K562 (cell line): Measurements from ENCODE around the gene TAF3. TPM values are rescaled to one million over a fixed set of nuclear protein-coding genes. Genes with fewer than 3 reads are reported as not detected.

Source experiments
- ATAC-seq: fragments of 200-7000 bp; cut with Tn5 transposase; 3 replicates; pipeline ENCODE4 v1.9.1; 2020; ENCODE audit warnings: moderate library complexity
- BruUV-seq: library from RNA; stranded (reverse); fragments of 400-500 nt; replicated peaks from 2 replicates; lab custom pipeline; 2021; lab: Mats Ljungman, UMichigan
- CTCF ChIA-PET: fragments of 300-600 bp; formaldehyde crosslinking; extraction: SDS; loops from one replicate; lab custom pipeline; 2021; ENCODE audit warnings: low intra/inter-chr PET ratio; lab: Yijun Ruan, JAX
- POLR2A ChIA-PET: fragments of 300-600, 350-650 bp; sonication (Branson Sonifier 250); formaldehyde crosslinking; extraction: SDS; loops from one replicate; lab custom pipeline; 2021; ENCODE audit warnings: antibody characterized with exemption, inconsistent platforms; lab: Yijun Ruan, JAX
- DNase-seq, 4 experiments: peaks; one replicate each; pipeline versions ENCODE4 v3.0.0 to v3.0.0-alpha.2; 2011 to 2018; ENCODE audit warnings: low spot score in 3 of 4, mixed read lengths in 3 of 4; ENCODE audit errors: extremely low read depth in 1 of 4
- FAIRE-seq: peaks from 2 replicates; lab custom pipeline; 2011; peaks lifted over from hg19 to GRCh38; lab: Jason Lieb, UNC
- H2AFZ ChIP-seq: 2 replicates; pipeline ENCODE4 v1.6.0; 2011; ENCODE audit warnings: low read depth, low read length, control low read depth, inconsistent platforms
- H3K27ac ChIP-seq: fragments of 200-600 bp; 3 replicates; pipeline ENCODE4 v1.8.0; 2011; ENCODE audit warnings: low read depth, mild to moderate bottlenecking, control low read depth, inconsistent platforms, low read length, moderate library complexity, mixed read lengths; ENCODE audit errors: extremely low read depth
- H3K27me3 ChIP-seq, 2 experiments: fragments of 300-600 bp in 1 of 2; 2 replicates in 1 of 2; 3 replicates in 1 of 2; pipeline versions ENCODE4 v1.6.0 to v1.8.0; 2011; ENCODE audit warnings: inconsistent platforms in 2 of 2, low read length in 2 of 2, mild to moderate bottlenecking in 1 of 2, mixed read lengths in 1 of 2, moderate library complexity in 1 of 2; ENCODE audit not compliant: control insufficient read depth in 2 of 2, insufficient read depth in 2 of 2
- H3K36me3 ChIP-seq: fragments of 300-600 bp; 3 replicates; pipeline ENCODE4 v1.8.0; 2011; ENCODE audit warnings: mild to moderate bottlenecking, low read length, inconsistent platforms; ENCODE audit not compliant: control insufficient read depth, insufficient read depth
- H3K4me1 ChIP-seq, 2 experiments: fragments of 200-600 bp in 1 of 2; replicated peaks in 1 of 2; 2 replicates in 1 of 2; 3 replicates in 1 of 2; pipeline versions ENCODE4 v1.5.1 to v1.8.0; 2011; ENCODE audit warnings: inconsistent platforms in 2 of 2, low read length in 2 of 2, mild to moderate bottlenecking in 1 of 2, mixed read lengths in 1 of 2, moderate library complexity in 1 of 2; ENCODE audit not compliant: control insufficient read depth in 2 of 2, insufficient read depth in 2 of 2
- H3K4me2 ChIP-seq: 2 replicates; pipeline ENCODE4 v1.6.1; 2011; ENCODE audit warnings: low read length, control low read depth, inconsistent platforms, mixed read lengths; ENCODE audit not compliant: insufficient read depth
- H3K4me3 ChIP-seq: fragments of 200-600 bp; sonication (generic), shearing (Covaris generic); 2 replicates; pipeline ENCODE4 v1.5.1; 2016; ENCODE audit warnings: control low read depth, inconsistent platforms
- H3K79me2 ChIP-seq: fragments of 200-600 bp; 3 replicates; pipeline ENCODE4 v1.8.0; 2011; ENCODE audit warnings: low read length, inconsistent platforms; ENCODE audit not compliant: control insufficient read depth, insufficient read depth
- H3K9ac ChIP-seq, 2 experiments: 2 replicates each; pipeline versions ENCODE4 v1.6.0 to v1.6.1; 2011; ENCODE audit warnings: low read depth in 2 of 2, low read length in 2 of 2, control low read depth in 1 of 2, inconsistent platforms in 1 of 2, mild to moderate bottlenecking in 1 of 2, mixed read lengths in 1 of 2; ENCODE audit not compliant: insufficient read depth in 1 of 2
- H3K9me1 ChIP-seq: one replicate; pipeline ENCODE4 v1.6.0; 2011; ENCODE audit warnings: inconsistent platforms, mild to moderate bottlenecking, low read length, moderate library complexity; ENCODE audit not compliant: control insufficient read depth, insufficient read depth
- H3K9me3 ChIP-seq: replicated peaks from 2 replicates; pipeline ENCODE4 v1.5.1; 2011; ENCODE audit warnings: low read depth, low read length, inconsistent platforms; ENCODE audit not compliant: control insufficient read depth, insufficient read depth
- H4K20me1 ChIP-seq: replicated peaks from 2 replicates; pipeline ENCODE4 v1.6.1; 2011; ENCODE audit warnings: low read length, inconsistent platforms, mixed read lengths; ENCODE audit not compliant: control insufficient read depth, insufficient read depth
- CBX3 ChIP-seq, 2 experiments: IDR thresholded peaks; 1 replicate in 1 of 2; 2 replicates in 1 of 2; pipeline ENCODE4 v1.6.1; 2012; ENCODE audit warnings: inconsistent platforms in 2 of 2, low read length in 2 of 2, borderline replicate concordance in 1 of 2, control low read depth in 1 of 2
- HDGF ChIP-seq: fragments of 450-650 bp; IDR thresholded peaks from 2 replicates; pipeline ENCODE4 v1.6.1; 2016
- NFIC ChIP-seq: fragments of 450-650 bp; IDR thresholded peaks from 2 replicates; pipeline ENCODE4 v1.6.1; 2017; ENCODE audit warnings: mild to moderate bottlenecking, inconsistent platforms
- NR3C1 ChIP-seq: sonication (generic); formaldehyde crosslinking; IDR thresholded peaks from 2 replicates; pipeline ENCODE4 v1.8.1; 2022; ENCODE audit warnings: missing genetic modification reagents
- SNIP1 ChIP-seq: fragments of 450-650 bp; IDR thresholded peaks from 2 replicates; pipeline ENCODE4 v1.7.1; 2017; ENCODE audit warnings: low read depth, mild to moderate bottlenecking
- THAP7 ChIP-seq: fragments of 250-450 bp; sonication (Bioruptor Pico); IDR thresholded peaks from 2 replicates; pipeline ENCODE4 v1.5.0; 2021
- TRIM24 ChIP-seq, 2 experiments: fragments of 450-650 bp; IDR thresholded peaks; 2 replicates each; pipeline ENCODE4 v1.6.1; 2016
- TRIM28 ChIP-seq: fragments of 450-650 bp; IDR thresholded peaks from 2 replicates; pipeline ENCODE4 v1.6.1; 2017
- XRCC5 ChIP-seq: fragments of 200-400 bp; formaldehyde crosslinking; IDR thresholded peaks from 2 replicates; pipeline ENCODE4 v1.6.1; 2017; ENCODE audit warnings: low read depth, mild to moderate bottlenecking, low read length
- ZNF197 ChIP-seq: fragments of 200-800 bp; sonication (Bioruptor generic); IDR thresholded peaks from 2 replicates; pipeline ENCODE4 v1.6.1; 2016; ENCODE audit warnings: low read depth, missing genetic modification characterization, missing compliant biosample characterization
- ZNF3 ChIP-seq: fragments of 250-450 bp; sonication (Bioruptor Pico); IDR thresholded peaks from 2 replicates; pipeline ENCODE4 v1.5.0; 2021; ENCODE audit warnings: mild to moderate bottlenecking, moderate library complexity
- ZNF316 ChIP-seq: fragments of 450-650 bp; IDR thresholded peaks from 2 replicates; pipeline ENCODE4 v1.6.1; 2016
- ZNF347 ChIP-seq: fragments of 450-650 bp; formaldehyde crosslinking; IDR thresholded peaks from 2 replicates; pipeline ENCODE4 v1.4.0; 2020; ENCODE audit warnings: low read depth, mild to moderate bottlenecking, moderate library complexity
- WGBS: fragments of 100-300 bp; shearing (Covaris generic); methylation state at CpG from one replicate; pipeline ENCODE4 v1.1.6; 2016; ENCODE audit warnings: low coverage, mixed read lengths; ENCODE audit not compliant: insufficient coverage; ENCODE audit errors: missing lambda C conversion rate; 5-methylcytosine and 5-hydroxymethylcytosine counted together
- in situ Hi-C: fragments of 300-500 bp; cut with MboI; formaldehyde crosslinking; loops from 4 replicates; pipeline ENCODE4 v1.15.0; 2018; ENCODE audit warnings: inconsistent platforms, mixed read lengths
- intact Hi-C: fragments of 100-400 bp; cut with micrococcal nuclease; formaldehyde crosslinking; loops from 2 replicates; pipeline ENCODE4 v1.14.2; 2022
- polyA plus RNA-seq, 8 experiments: library from polyadenylated mRNA; depleted of rRNA in 4 of 8; stranded (reverse) in 5 of 8; unstranded in 3 of 8; fragments of >200 nt; fragmentation: Nextera tagmentation in 2 of 8; fragmentation: Illumina TruSeq in 1 of 8; extraction: Ambion mirVana in 2 of 8; extraction: Trizol in 1 of 8; gene quantifications; 2 replicates each; pipeline versions ENCODE4 v1.2.1 to v1.2.3, GENCODE V29; 2011 to 2014; ENCODE audit warnings: inconsistent platforms in 1 of 8, missing spikeins in 1 of 8
- total RNA-seq, 7 experiments: library from RNA; depleted of rRNA in 6 of 7; stranded (reverse); fragments of >200 nt in 6 of 7; fragmentation: Illumina TruSeq in 2 of 7; extraction: Trizol in 2 of 7; gene quantifications; 2 replicates each; pipeline versions ENCODE4 v1.2.1 to v1.2.3, GENCODE V29; 2011 to 2021; ENCODE audit warnings: low replicate concordance in 1 of 7
- TF ChIP-seq, protein P1 (sequence below): IDR thresholded peaks from 2 replicates; pipeline ENCODE4 v1.6.1; 2012; ENCODE audit warnings: low read depth, low read length, improper control_type of control experiment, borderline replicate concordance
- TF ChIP-seq, protein P2 (sequence below): sonication (generic); formaldehyde crosslinking; IDR thresholded peaks from 2 replicates; pipeline ENCODE4 v1.8.0; 2022; ENCODE audit warnings: missing genetic modification reagents, mild to moderate bottlenecking, moderate library complexity, borderline replicate concordance
- TF ChIP-seq, protein P3 (sequence below): fragments of 150-350 bp; conservative IDR thresholded peaks from 2 replicates; pipeline ENCODE4 v1.6.1; 2014; ENCODE audit warnings: low read length

Gene TAF3
- total and polyA plus RNA-seq, 9 of the 15 experiments (the other 6 are each of a cell fraction or from before 2014, with no cell fraction given) = 1.5 to 9.9 (median 4.1) TPM

- no peaks in the 10 kb centered on the region for H3K27me3 ChIP-seq
- WGBS = 70% methylated on average over 2 of the region's 2 CpGs
- no peak overlapping the region for H3K4me3 ChIP-seq
- no peak for TF ChIP-seq NR3C1
- no peak for TF ChIP-seq NFIC
- TF ChIP-seq ZNF316 = no peak
- peak; percentile 82; the same call in 1 of the 2 replicates for TF ChIP-seq TRIM28
- TF ChIP-seq XRCC5 = no peak
- no peak for TF ChIP-seq ZNF3 (CRISPR knock-in tag)
- TF ChIP-seq ZNF347 (CRISPR knock-in tag) = no peak
- 0 out of 4 replicates have a peak, but pooled peaks of 1 of the 2 experiments have one; percentile 18 for TF ChIP-seq TRIM24 (IDR thresholded peaks at IDR 0.05)
- no peak for TF ChIP-seq ZNF197 (CRISPR knock-in tag)
- TF ChIP-seq, protein P1, sequence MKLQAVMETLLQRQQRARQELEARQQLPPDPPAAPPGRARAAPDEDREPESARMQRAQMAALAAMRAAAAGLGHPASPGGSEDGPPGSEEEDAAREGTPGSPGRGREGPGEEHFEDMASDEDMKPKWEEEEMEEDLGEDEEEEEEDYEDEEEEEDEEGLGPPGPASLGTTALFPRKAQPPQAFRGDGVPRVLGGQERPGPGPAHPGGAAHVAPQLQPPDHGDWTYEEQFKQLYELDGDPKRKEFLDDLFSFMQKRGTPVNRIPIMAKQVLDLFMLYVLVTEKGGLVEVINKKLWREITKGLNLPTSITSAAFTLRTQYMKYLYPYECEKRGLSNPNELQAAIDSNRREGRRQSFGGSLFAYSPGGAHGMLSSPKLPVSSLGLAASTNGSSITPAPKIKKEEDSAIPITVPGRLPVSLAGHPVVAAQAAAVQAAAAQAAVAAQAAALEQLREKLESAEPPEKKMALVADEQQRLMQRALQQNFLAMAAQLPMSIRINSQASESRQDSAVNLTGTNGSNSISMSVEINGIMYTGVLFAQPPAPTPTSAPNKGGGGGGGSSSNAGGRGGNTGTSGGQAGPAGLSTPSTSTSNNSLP = no peak
- TF ChIP-seq SNIP1 = no peak
- TF ChIP-seq, protein P2, sequence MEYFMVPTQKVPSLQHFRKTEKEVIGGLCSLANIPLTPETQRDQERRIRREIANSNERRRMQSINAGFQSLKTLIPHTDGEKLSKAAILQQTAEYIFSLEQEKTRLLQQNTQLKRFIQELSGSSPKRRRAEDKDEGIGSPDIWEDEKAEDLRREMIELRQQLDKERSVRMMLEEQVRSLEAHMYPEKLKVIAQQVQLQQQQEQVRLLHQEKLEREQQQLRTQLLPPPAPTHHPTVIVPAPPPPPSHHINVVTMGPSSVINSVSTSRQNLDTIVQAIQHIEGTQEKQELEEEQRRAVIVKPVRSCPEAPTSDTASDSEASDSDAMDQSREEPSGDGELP (CRISPR knock-in tag) = no peak
- TF ChIP-seq, protein P3, sequence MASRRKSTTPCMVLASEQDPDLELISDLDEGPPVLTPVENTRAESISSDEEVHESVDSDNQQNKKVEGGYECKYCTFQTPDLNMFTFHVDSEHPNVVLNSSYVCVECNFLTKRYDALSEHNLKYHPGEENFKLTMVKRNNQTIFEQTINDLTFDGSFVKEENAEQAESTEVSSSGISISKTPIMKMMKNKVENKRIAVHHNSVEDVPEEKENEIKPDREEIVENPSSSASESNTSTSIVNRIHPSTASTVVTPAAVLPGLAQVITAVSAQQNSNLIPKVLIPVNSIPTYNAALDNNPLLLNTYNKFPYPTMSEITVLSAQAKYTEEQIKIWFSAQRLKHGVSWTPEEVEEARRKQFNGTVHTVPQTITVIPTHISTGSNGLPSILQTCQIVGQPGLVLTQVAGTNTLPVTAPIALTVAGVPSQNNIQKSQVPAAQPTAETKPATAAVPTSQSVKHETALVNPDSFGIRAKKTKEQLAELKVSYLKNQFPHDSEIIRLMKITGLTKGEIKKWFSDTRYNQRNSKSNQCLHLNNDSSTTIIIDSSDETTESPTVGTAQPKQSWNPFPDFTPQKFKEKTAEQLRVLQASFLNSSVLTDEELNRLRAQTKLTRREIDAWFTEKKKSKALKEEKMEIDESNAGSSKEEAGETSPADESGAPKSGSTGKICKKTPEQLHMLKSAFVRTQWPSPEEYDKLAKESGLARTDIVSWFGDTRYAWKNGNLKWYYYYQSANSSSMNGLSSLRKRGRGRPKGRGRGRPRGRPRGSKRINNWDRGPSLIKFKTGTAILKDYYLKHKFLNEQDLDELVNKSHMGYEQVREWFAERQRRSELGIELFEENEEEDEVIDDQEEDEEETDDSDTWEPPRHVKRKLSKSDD = no peak
- no peak for TF ChIP-seq HDGF
- TF ChIP-seq CBX3 (IDR thresholded peaks at IDR 0.05; ENCODE audit: borderline replicate concordance in 1 of 2, low read length in 2 of 2) = peak in 1 of 2 experiments; percentile 52; a peak in 1 of 3 replicates
- TF ChIP-seq THAP7 (CRISPR knock-in tag) = no peak
- no peaks in the 10 kb centered on the region for H3K9me1 ChIP-seq
- POLR2A ChIA-PET = interaction anchor here (1.2 kb wide), 1 partner anchor 8 kb away, joined by 3 read pairs; no protein-coding TSS in a partner anchor
- intact Hi-C loops (no loop called here), in situ Hi-C loops (no loop called here)
- no peak for DNase-seq
- no peak overlapping the region for H3K9ac ChIP-seq
- no peak for FAIRE-seq
- ATAC-seq = no peak
- no peaks in the 10 kb centered on the region for H3K79me2 ChIP-seq
- CTCF ChIA-PET = no interaction called here
- no peaks in the 10 kb centered on the region for H3K9me3 ChIP-seq
- no TSS peak for BruUV-seq
- H4K20me1 ChIP-seq = no peaks in the 10 kb centered on the region
- no peak overlapping the region for H3K27ac ChIP-seq
- H3K36me3 ChIP-seq = no peaks in the 10 kb centered on the region
- no peak overlapping the region for H2AFZ ChIP-seq
- no peak overlapping the region for H3K4me2 ChIP-seq
- no peaks in the 10 kb centered on the region for H3K4me1 ChIP-seq
These were observed 186.2 kb downstream of the TAF3 start for GRCh38 chr10:8004469-8005000.
